Ectodermal cell (in vitro differentiated cells): Measurements from ENCODE around the gene PYY. TPM values are rescaled to one million over a fixed set of nuclear protein-coding genes. Genes with fewer than 3 reads are reported as not detected.
"Not testable (repeated sequence)": the region's sequence is repeated elsewhere in the genome, so short reads cannot be mapped to it uniquely, and the experiment has no call there.

Experiments used
- H3K27ac ChIP-seq: 2 replicates; pipeline ENCODE4 v1.7.0; 2013; ENCODE audit warnings: mild to moderate bottlenecking, low read depth, low read length; ENCODE audit not compliant: insufficient read depth, poor library complexity, severe bottlenecking
- H3K27me3 ChIP-seq: 2 replicates; pipeline ENCODE4 v1.7.0; 2013; ENCODE audit warnings: mild to moderate bottlenecking, low read length; ENCODE audit not compliant: insufficient read depth, control insufficient read depth, poor library complexity, severe bottlenecking
- H3K36me3 ChIP-seq: one replicate; pipeline ENCODE4 v1.7.0; 2013; ENCODE audit warnings: low read length; ENCODE audit not compliant: control insufficient read depth, insufficient read depth
- H3K4me1 ChIP-seq: one replicate; pipeline ENCODE4 v1.7.0; 2013; ENCODE audit warnings: low read length; ENCODE audit not compliant: control insufficient read depth, insufficient read depth
- H3K4me3 ChIP-seq: 2 replicates; pipeline ENCODE4 v1.7.0; 2013; ENCODE audit warnings: low read depth, low read length, control low read depth; ENCODE audit not compliant: insufficient read depth
- H3K9me3 ChIP-seq: 2 replicates; pipeline ENCODE4 v1.7.0; 2013; ENCODE audit warnings: mild to moderate bottlenecking, low read length, moderate library complexity; ENCODE audit not compliant: control insufficient read depth
- WGBS, 2 experiments: methylation state at CpG; one replicate each; pipeline ENCODE4 v1.1.7; 2013; ENCODE audit warnings: missing lambda C conversion rate in 2 of 2; 5-methylcytosine and 5-hydroxymethylcytosine counted together
- polyA plus RNA-seq, 4 experiments: library from polyadenylated mRNA; stranded (reverse); fragments of 50-300 nt; gene quantifications; one replicate each; pipeline ENCODE4 v1.2.3, GENCODE V29; 2013

The PYY gene
- polyA plus RNA-seq (2013, experiment 1 of 4), result not detected
- not detected for polyA plus RNA-seq (2013, experiment 2 of 4)
- polyA plus RNA-seq (2013, experiment 3 of 4), result 0.75 TPM
- 0.69 TPM for polyA plus RNA-seq (2013, experiment 4 of 4)

- Histone ChIP-seq H3K9me3 (no peaks in the 10 kb centered on the region), H3K4me1 (peaks cover 5% of the 10 kb centered on the region), H3K36me3 (no peaks in the 10 kb centered on the region), H3K27me3 (peaks cover 48% of the 10 kb centered on the region), H3K27ac (no peak within 1 kb of the TSS), H3K4me3 (peak within 1 kb of the TSS; percentile 39)
- WGBS, 2 experiments, result 44% methylated on average over 11 of the region's 11 CpGs
Observed at GRCh38 chr17:43953746-43954145, at the start of gene PYY. TSS of gene PYY (minus strand) at chr17:43953940. CDS start at chr17:43953483, 457 bp downstream.

- H3K9me3 ChIP-seq, result no peaks in the 10 kb centered on the region
- H3K27me3 ChIP-seq, result peaks cover 44% of the 10 kb centered on the region
- H3K4me3 ChIP-seq, result no peak overlapping the region
- 78 to 79% methylated on average over 9 of the region's 9 CpGs for WGBS, 2 experiments
- no peaks in the 10 kb centered on the region for H3K36me3 ChIP-seq
- H3K4me1 ChIP-seq, result peaks cover 15% of the 10 kb centered on the region
- H3K27ac ChIP-seq, result no peak overlapping the region
Observed at GRCh38 chr17:44002141-44002848, 48.6 kb upstream of the PYY start.

GRCh38 chr17:44001461-44001920 lies 47.8 kb upstream of the PYY start:
- 90 to 92% methylated on average over 2 of the region's 2 CpGs for WGBS, 2 experiments
- H3K9me3 ChIP-seq, result no peaks in the 10 kb centered on the region
- H3K4me1 ChIP-seq, result peaks cover 14% of the 10 kb centered on the region
- no peak overlapping the region for H3K4me3 ChIP-seq
- H3K27me3 ChIP-seq, result peaks cover 41% of the 10 kb centered on the region
- H3K27ac ChIP-seq, result no peak overlapping the region
- H3K36me3 ChIP-seq, result no peaks in the 10 kb centered on the region

- Histone ChIP-seq H3K36me3 (no peaks in the 10 kb centered on the region), H3K27ac (no peak overlapping the region), H3K4me3 (no peak overlapping the region), H3K4me1 (peaks cover 13% of the 10 kb centered on the region), H3K9me3 (no peaks in the 10 kb centered on the region), H3K27me3 (peaks cover 35% of the 10 kb centered on the region)
- 88 to 89% methylated on average over 6 of the region's 6 CpGs for WGBS, 2 experiments
Observed at GRCh38 chr17:44000871-44001460, 47.2 kb upstream of the PYY start.

- Histone ChIP-seq H3K9me3 (no peaks in the 10 kb centered on the region), H3K4me1 (peaks cover 7% of the 10 kb centered on the region), H3K36me3 (no peaks in the 10 kb centered on the region), H3K27me3 (peaks cover 29% of the 10 kb centered on the region), H3K27ac (no peak overlapping the region), H3K4me3 (no peak overlapping the region)
- 91% methylated on average over 12 of the region's 12 CpGs for WGBS, 2 experiments
Observed at GRCh38 chr17:44000141-44000860, 46.6 kb upstream of the PYY start.

- Histone ChIP-seq H3K4me3 (no peak overlapping the region), H3K36me3 (no peaks in the 10 kb centered on the region), H3K27ac (no peak overlapping the region), H3K27me3 (peaks cover 24% of the 10 kb centered on the region), H3K4me1 (no peaks in the 10 kb centered on the region), H3K9me3 (no peaks in the 10 kb centered on the region)
- WGBS, 2 experiments, result 85 to 93% methylated on average over 4 of the region's 4 CpGs
Observed at GRCh38 chr17:43999024-43999423, 45.3 kb upstream of the PYY start.

GRCh38 chr17:43998552-43998951 lies 44.8 kb upstream of the PYY start:
- H3K4me1 ChIP-seq, result no peaks in the 10 kb centered on the region
- H3K27ac ChIP-seq, result no peak overlapping the region
- no peak overlapping the region for H3K4me3 ChIP-seq
- H3K36me3 ChIP-seq, result no peaks in the 10 kb centered on the region
- H3K27me3 ChIP-seq, result peaks cover 22% of the 10 kb centered on the region
- WGBS, 2 experiments, result 89 to 92% methylated on average over 3 of the region's 3 CpGs
- no peaks in the 10 kb centered on the region for H3K9me3 ChIP-seq

GRCh38 chr17:43997180-43997579 lies 43.4 kb upstream of the PYY start:
- not testable (repeated sequence) for H3K27ac ChIP-seq, H3K4me1 ChIP-seq, H3K9me3 ChIP-seq, H3K4me3 ChIP-seq, H3K36me3 ChIP-seq
- WGBS, 2 experiments, result 94% methylated on average over 5 of the region's 5 CpGs
- peaks cover 11% of the 10 kb centered on the region for H3K27me3 ChIP-seq

- Histone ChIP-seq H3K9me3 (no peaks in the 10 kb centered on the region), H3K4me1 (no peaks in the 10 kb centered on the region), H3K4me3 (peak overlapping the region; percentile 29), H3K27ac (no peak overlapping the region), H3K27me3 (peaks cover 11% of the 10 kb centered on the region), H3K36me3 (no peaks in the 10 kb centered on the region)
- WGBS, 2 experiments, result 41 to 44% methylated on average over 10 to 12 of the region's 12 CpGs
Observed at GRCh38 chr17:43995150-43995471, 41.4 kb upstream of the PYY start.
